GM12878 (cell line): ENCODE measurements around the gene CHCHD1. TPM values are rescaled to one million over a fixed set of nuclear protein-coding genes. Genes with fewer than 3 reads are reported as not detected.

Experiments
- ATAC-seq: fragments of 200-7000 bp; cut with Tn5 transposase; 3 replicates; pipeline ENCODE4 v1.9.1; 2020; ENCODE audit warnings: mild to moderate bottlenecking, moderate library complexity
- BruUV-seq: library from RNA; stranded (reverse); fragments of 400-500 nt; replicated peaks from 2 replicates; lab custom pipeline; 2021; lab: Mats Ljungman, UMichigan
- CTCF ChIA-PET: fragments of 300-600 bp; sonication (Branson Sonifier 250); formaldehyde crosslinking; extraction: SDS; loops from one replicate; lab custom pipeline; 2021; ENCODE audit warnings: inconsistent platforms; lab: Yijun Ruan, JAX
- POLR2A ChIA-PET: fragments of 350-600 bp; formaldehyde crosslinking; extraction: SDS; loops from one replicate; lab custom pipeline; 2021; ENCODE audit warnings: inconsistent platforms; lab: Charles Lee
- RAD21 ChIA-PET: fragments of 300-600 bp; sonication (Branson Sonifier 250); formaldehyde crosslinking; loops from one replicate; lab custom pipeline; 2023; ENCODE audit warnings: antibody characterized with exemption; ENCODE audit not compliant: unreplicated experiment; lab: Charles Lee
- SMC1A ChIA-PET: fragments of 300-600 bp; sonication (Branson Sonifier 250); formaldehyde crosslinking; loops from one replicate; lab custom pipeline; 2023; ENCODE audit not compliant: unreplicated experiment, uncharacterized antibody; lab: Charles Lee
- DNase-seq: peaks from one replicate; pipeline ENCODE4 v3.0.0-alpha.2; 2011; ENCODE audit warnings: low read depth, low spot score
- FAIRE-seq: peaks from 3 replicates; lab custom pipeline; 2011; peaks lifted over from hg19 to GRCh38; lab: Jason Lieb, UNC
- H2AFZ ChIP-seq: 2 replicates; pipeline ENCODE4 v1.6.0; 2011; ENCODE audit warnings: low read depth, low read length, control low read depth; ENCODE audit not compliant: control insufficient read depth
- H3K27ac ChIP-seq: 2 replicates; pipeline ENCODE4 v1.5.1; 2011; ENCODE audit warnings: control low read depth; ENCODE audit not compliant: control insufficient read depth, insufficient read depth
- H3K27me3 ChIP-seq, 2 experiments: replicated peaks in 1 of 2; 2 replicates each; pipeline versions ENCODE4 v1.6.0 to v1.6.1; 2011; ENCODE audit warnings: low read length in 1 of 2; ENCODE audit not compliant: control insufficient read depth in 2 of 2, insufficient read depth in 2 of 2
- H3K36me3 ChIP-seq, 2 experiments: 2 replicates each; pipeline ENCODE4 v1.5.1; 2011; ENCODE audit warnings: low read length in 1 of 2; ENCODE audit not compliant: control insufficient read depth in 2 of 2, insufficient read depth in 2 of 2
- H3K4me1 ChIP-seq: 2 replicates; pipeline ENCODE4 v1.6.1; 2011; ENCODE audit warnings: mild to moderate bottlenecking, low read length, moderate library complexity, mixed read lengths; ENCODE audit not compliant: control insufficient read depth, insufficient read depth
- H3K4me2 ChIP-seq: 2 replicates; pipeline ENCODE4 v1.6.0; 2011; ENCODE audit warnings: control low read depth; ENCODE audit not compliant: control insufficient read depth, insufficient read depth
- H3K4me3 ChIP-seq: fragments of 200-600 bp; sonication (generic); 2 replicates; pipeline ENCODE4 v1.5.1; 2016
- H3K79me2 ChIP-seq: 2 replicates; pipeline ENCODE4 v1.6.0; 2011; ENCODE audit warnings: low read length; ENCODE audit not compliant: control insufficient read depth, insufficient read depth
- H3K9ac ChIP-seq: 2 replicates; pipeline ENCODE4 v1.8.0; 2011; ENCODE audit warnings: low read length, control low read depth, mixed read lengths; ENCODE audit not compliant: control insufficient read depth, insufficient read depth
- H3K9me3 ChIP-seq: replicated peaks from 3 replicates; pipeline ENCODE4 v1.5.1; 2011; ENCODE audit warnings: mild to moderate bottlenecking, low read length; ENCODE audit not compliant: control insufficient read depth, insufficient read depth
- H4K20me1 ChIP-seq: 2 replicates; pipeline ENCODE4 v1.6.0; 2011; ENCODE audit not compliant: control insufficient read depth, insufficient read depth
- RB1 ChIP-seq: fragments of 450-650 bp; formaldehyde crosslinking; IDR thresholded peaks from 2 replicates; pipeline ENCODE4 v1.6.1; 2017; ENCODE audit warnings: mild to moderate bottlenecking, borderline replicate concordance
- RUNX3 ChIP-seq: IDR thresholded peaks from 2 replicates; pipeline ENCODE4 v1.6.1; 2012; ENCODE audit warnings: low read length, inconsistent platforms
- SPI1 ChIP-seq: IDR thresholded peaks from 2 replicates; pipeline ENCODE4 v1.6.1; 2011; ENCODE audit warnings: low read depth, mild to moderate bottlenecking, low read length, moderate library complexity, borderline replicate concordance; ENCODE audit not compliant: insufficient read depth
- ZNF384 ChIP-seq: IDR thresholded peaks from 2 replicates; pipeline ENCODE4 v1.6.1; 2012; ENCODE audit warnings: low read depth, mild to moderate bottlenecking, low read length, improper control_type of control experiment, borderline replicate concordance
- WGBS: methylation state at CpG from one replicate; pipeline ENCODE4 v1.1.6; 2016; ENCODE audit warnings: low lambda C conversion rate; ENCODE audit not compliant: insufficient replicate concordance, insufficient coverage; ENCODE audit errors: missing lambda C conversion rate; 5-methylcytosine and 5-hydroxymethylcytosine counted together
- in situ Hi-C: fragments of 300-500 bp; cut with MboI; formaldehyde crosslinking; loops from 9 replicates; pipeline ENCODE4 v1.14.3; 2018; ENCODE audit warnings: mixed read lengths
- intact Hi-C: fragments of 100-400 bp; cut with micrococcal nuclease; formaldehyde crosslinking; loops from one replicate; pipeline ENCODE4 v1.14.2; 2022; ENCODE audit not compliant: unreplicated experiment
- polyA plus RNA-seq, 11 experiments: library from polyadenylated mRNA; depleted of rRNA in 4 of 11; unstranded in 6 of 11; stranded (reverse) in 5 of 11; fragments of >200 nt; fragmentation: Nextera tagmentation in 4 of 11; fragmentation: Illumina TruSeq in 1 of 11; extraction: Ambion mirVana in 4 of 11; extraction: Trizol in 1 of 11; gene quantifications; 1 replicate in 1 of 11; 2 replicates in 10 of 11; pipeline versions ENCODE4 v1.2.1 to v1.2.3, GENCODE V29; 2011 to 2016; ENCODE audit warnings: inconsistent platforms in 2 of 11, missing spikeins in 2 of 11, low read depth in 1 of 11
- total RNA-seq, 4 experiments: library from RNA; depleted of rRNA in 3 of 4; stranded (reverse); fragments of >200 nt in 3 of 4; fragmentation: Illumina TruSeq in 1 of 4; extraction: Trizol in 1 of 4; gene quantifications; 2 replicates each; pipeline versions ENCODE4 v1.2.1 to v1.2.3, GENCODE V29; 2013 to 2021
- TF ChIP-seq, protein P1 (sequence below): fragments of 450-650 bp; conservative IDR thresholded peaks from 2 replicates; pipeline ENCODE4 v1.6.1; 2017; ENCODE audit warnings: mild to moderate bottlenecking, moderate library complexity
- TF ChIP-seq, protein P2 (sequence below): IDR thresholded peaks from 2 replicates; pipeline ENCODE4 v1.6.1; 2012; ENCODE audit warnings: mild to moderate bottlenecking, low read depth, low read length
- TF ChIP-seq, protein P3 (sequence below): fragments of 450-650 bp; IDR thresholded peaks from 2 replicates; pipeline ENCODE4 v1.6.1; 2016; ENCODE audit warnings: mild to moderate bottlenecking, moderate library complexity, borderline replicate concordance
- TF ChIP-seq, protein P4 (sequence below): IDR thresholded peaks from 2 replicates; pipeline ENCODE4 v1.6.1; 2012; ENCODE audit warnings: low read length, inconsistent platforms

Gene CHCHD1
- total and polyA plus RNA-seq, 10 of the 15 experiments (the other 5 are each of a cell fraction or from before 2014, with no cell fraction given), result 35.0 to 132 (median 70.0) TPM

DNA sequence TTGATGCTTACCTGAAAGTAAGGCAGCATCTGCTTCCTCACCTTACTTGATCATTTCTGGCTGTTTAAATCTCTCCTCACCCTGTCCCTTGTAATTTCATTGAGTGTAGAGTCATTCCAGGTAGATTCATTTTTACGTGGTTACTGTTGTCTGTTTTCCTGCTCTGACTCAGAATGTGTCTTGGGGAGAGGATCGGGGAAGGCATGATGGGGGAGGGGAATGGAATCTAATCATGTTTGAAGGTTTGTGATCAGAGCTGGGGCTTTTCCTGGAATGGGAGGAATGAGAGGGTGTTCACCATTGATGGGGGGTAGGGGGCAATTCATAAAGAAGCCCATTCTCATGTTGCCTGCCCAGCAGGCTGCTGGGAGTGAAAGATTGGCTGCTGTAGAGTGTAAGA lies 18.9 kb upstream of the CHCHD1 start (continued):
- TF ChIP-seq, protein P1, sequence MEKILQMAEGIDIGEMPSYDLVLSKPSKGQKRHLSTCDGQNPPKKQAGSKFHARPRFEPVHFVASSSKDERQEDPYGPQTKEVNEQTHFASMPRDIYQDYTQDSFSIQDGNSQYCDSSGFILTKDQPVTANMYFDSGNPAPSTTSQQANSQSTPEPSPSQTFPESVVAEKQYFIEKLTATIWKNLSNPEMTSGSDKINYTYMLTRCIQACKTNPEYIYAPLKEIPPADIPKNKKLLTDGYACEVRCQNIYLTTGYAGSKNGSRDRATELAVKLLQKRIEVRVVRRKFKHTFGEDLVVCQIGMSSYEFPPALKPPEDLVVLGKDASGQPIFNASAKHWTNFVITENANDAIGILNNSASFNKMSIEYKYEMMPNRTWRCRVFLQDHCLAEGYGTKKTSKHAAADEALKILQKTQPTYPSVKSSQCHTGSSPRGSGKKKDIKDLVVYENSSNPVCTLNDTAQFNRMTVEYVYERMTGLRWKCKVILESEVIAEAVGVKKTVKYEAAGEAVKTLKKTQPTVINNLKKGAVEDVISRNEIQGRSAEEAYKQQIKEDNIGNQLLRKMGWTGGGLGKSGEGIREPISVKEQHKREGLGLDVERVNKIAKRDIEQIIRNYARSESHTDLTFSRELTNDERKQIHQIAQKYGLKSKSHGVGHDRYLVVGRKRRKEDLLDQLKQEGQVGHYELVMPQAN, result no peak
- TF ChIP-seq RB1 (no peak), RUNX3 (peak; percentile 61)

DNA sequence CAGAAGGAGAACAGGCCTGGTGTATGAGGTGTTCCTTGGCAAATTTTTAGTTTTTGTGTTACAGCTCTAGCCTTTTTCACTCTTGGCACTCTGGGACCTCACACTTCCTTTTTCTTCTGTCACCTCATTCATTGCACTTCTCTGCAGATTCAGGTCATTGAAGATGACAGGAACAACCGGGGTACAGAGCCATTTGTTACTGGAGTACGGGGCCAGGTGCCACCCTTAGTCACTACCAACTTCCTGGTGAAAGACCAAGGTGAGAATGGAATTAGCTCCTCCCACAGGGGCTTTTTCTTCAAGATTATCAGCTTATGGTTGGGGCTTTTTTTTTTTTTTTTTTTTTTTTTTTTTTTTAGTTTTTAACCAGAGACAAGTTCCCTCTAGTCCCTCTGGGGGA lies 18.5 kb upstream of the CHCHD1 start:
- ChIA-PET POLR2A (interaction anchor here (0.8 to 3.8 kb wide), 7 partner anchors 9 to 108 kb away, joined by 3 to 33 read pairs (median 10); partner anchors contain the start of gene SEC24C), CTCF (interaction anchor here (0.8 to 1.7 kb wide), 2 partner anchors 18 to 20 kb away, joined by 3 read pairs; no protein-coding TSS in a partner anchor), SMC1A (interaction anchor here (0.5 to 2.4 kb wide), 7 partner anchors 10 to 119 kb away, joined by 3 to 13 read pairs (median 4); partner anchors contain the start of gene SEC24C), RAD21 (interaction anchor here (0.6 to 2.2 kb wide), 10 partner anchors 9 to 168 kb away, joined by 3 to 8 read pairs (median 4); a partner anchor contains a TSS)
- peak overlapping the region; percentile 64 for H3K27ac ChIP-seq
- no peak overlapping the region for H2AFZ ChIP-seq
- peaks cover 36 to 72% of the 10 kb centered on the region in 2 experiments for H3K36me3 ChIP-seq
- H3K27me3 ChIP-seq, result no peaks in the 10 kb centered on the region
- no peak overlapping the region for H3K4me3 ChIP-seq
- H3K79me2 ChIP-seq, result peaks cover 7% of the 10 kb centered on the region
- intact Hi-C loops, result no loop called here
- H3K4me1 ChIP-seq, result peaks cover 44% of the 10 kb centered on the region
- BruUV-seq, result no TSS peak
- FAIRE-seq (no peak), ATAC-seq (peak; percentile 29), DNase-seq (no peak)
- 5% methylated on average over 2 of the region's 2 CpGs for WGBS
- TF ChIP-seq, protein P2, sequence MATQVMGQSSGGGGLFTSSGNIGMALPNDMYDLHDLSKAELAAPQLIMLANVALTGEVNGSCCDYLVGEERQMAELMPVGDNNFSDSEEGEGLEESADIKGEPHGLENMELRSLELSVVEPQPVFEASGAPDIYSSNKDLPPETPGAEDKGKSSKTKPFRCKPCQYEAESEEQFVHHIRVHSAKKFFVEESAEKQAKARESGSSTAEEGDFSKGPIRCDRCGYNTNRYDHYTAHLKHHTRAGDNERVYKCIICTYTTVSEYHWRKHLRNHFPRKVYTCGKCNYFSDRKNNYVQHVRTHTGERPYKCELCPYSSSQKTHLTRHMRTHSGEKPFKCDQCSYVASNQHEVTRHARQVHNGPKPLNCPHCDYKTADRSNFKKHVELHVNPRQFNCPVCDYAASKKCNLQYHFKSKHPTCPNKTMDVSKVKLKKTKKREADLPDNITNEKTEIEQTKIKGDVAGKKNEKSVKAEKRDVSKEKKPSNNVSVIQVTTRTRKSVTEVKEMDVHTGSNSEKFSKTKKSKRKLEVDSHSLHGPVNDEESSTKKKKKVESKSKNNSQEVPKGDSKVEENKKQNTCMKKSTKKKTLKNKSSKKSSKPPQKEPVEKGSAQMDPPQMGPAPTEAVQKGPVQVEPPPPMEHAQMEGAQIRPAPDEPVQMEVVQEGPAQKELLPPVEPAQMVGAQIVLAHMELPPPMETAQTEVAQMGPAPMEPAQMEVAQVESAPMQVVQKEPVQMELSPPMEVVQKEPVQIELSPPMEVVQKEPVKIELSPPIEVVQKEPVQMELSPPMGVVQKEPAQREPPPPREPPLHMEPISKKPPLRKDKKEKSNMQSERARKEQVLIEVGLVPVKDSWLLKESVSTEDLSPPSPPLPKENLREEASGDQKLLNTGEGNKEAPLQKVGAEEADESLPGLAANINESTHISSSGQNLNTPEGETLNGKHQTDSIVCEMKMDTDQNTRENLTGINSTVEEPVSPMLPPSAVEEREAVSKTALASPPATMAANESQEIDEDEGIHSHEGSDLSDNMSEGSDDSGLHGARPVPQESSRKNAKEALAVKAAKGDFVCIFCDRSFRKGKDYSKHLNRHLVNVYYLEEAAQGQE, result no peak
- TF ChIP-seq SPI1, result peak; percentile 81
- TF ChIP-seq, protein P3, sequence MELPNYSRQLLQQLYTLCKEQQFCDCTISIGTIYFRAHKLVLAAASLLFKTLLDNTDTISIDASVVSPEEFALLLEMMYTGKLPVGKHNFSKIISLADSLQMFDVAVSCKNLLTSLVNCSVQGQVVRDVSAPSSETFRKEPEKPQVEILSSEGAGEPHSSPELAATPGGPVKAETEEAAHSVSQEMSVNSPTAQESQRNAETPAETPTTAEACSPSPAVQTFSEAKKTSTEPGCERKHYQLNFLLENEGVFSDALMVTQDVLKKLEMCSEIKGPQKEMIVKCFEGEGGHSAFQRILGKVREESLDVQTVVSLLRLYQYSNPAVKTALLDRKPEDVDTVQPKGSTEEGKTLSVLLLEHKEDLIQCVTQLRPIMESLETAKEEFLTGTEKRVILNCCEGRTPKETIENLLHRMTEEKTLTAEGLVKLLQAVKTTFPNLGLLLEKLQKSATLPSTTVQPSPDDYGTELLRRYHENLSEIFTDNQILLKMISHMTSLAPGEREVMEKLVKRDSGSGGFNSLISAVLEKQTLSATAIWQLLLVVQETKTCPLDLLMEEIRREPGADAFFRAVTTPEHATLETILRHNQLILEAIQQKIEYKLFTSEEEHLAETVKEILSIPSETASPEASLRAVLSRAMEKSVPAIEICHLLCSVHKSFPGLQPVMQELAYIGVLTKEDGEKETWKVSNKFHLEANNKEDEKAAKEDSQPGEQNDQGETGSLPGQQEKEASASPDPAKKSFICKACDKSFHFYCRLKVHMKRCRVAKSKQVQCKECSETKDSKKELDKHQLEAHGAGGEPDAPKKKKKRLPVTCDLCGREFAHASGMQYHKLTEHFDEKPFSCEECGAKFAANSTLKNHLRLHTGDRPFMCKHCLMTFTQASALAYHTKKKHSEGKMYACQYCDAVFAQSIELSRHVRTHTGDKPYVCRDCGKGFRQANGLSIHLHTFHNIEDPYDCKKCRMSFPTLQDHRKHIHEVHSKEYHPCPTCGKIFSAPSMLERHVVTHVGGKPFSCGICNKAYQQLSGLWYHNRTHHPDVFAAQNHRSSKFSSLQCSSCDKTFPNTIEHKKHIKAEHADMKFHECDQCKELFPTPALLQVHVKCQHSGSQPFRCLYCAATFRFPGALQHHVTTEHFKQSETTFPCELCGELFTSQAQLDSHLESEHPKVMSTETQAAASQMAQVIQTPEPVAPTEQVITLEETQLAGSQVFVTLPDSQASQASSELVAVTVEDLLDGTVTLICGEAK, result peak; percentile 24; the same call in 1 of the 2 replicates
- TF ChIP-seq, protein P4, sequence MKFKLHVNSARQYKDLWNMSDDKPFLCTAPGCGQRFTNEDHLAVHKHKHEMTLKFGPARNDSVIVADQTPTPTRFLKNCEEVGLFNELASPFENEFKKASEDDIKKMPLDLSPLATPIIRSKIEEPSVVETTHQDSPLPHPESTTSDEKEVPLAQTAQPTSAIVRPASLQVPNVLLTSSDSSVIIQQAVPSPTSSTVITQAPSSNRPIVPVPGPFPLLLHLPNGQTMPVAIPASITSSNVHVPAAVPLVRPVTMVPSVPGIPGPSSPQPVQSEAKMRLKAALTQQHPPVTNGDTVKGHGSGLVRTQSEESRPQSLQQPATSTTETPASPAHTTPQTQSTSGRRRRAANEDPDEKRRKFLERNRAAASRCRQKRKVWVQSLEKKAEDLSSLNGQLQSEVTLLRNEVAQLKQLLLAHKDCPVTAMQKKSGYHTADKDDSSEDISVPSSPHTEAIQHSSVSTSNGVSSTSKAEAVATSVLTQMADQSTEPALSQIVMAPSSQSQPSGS, result no peak
- TF ChIP-seq ZNF384, result peak; percentile 82
- peaks cover 3% of the 10 kb centered on the region; the same call in 1 of the 2 replicates for H4K20me1 ChIP-seq
- no peak overlapping the region; the same call in 1 of the 2 replicates for H3K9ac ChIP-seq
- peak overlapping the region; percentile 42; the same call in 1 of the 2 replicates for H3K4me2 ChIP-seq
- in situ Hi-C loops, result no loop called here
- no peaks in the 10 kb centered on the region for H3K9me3 ChIP-seq
